ENCODE results near the gene CAMKV. TPM values are rescaled to one million over a fixed set of nuclear protein-coding genes. Genes with fewer than 3 reads are reported as not detected.
"Not testable (repeated sequence)": the region's sequence is repeated elsewhere in the genome, so short reads cannot be mapped to it uniquely, and the experiment has no call there.

Gene CAMKV
- total RNA-seq, 4 donors from 2014 or later, result not detected

DNA sequence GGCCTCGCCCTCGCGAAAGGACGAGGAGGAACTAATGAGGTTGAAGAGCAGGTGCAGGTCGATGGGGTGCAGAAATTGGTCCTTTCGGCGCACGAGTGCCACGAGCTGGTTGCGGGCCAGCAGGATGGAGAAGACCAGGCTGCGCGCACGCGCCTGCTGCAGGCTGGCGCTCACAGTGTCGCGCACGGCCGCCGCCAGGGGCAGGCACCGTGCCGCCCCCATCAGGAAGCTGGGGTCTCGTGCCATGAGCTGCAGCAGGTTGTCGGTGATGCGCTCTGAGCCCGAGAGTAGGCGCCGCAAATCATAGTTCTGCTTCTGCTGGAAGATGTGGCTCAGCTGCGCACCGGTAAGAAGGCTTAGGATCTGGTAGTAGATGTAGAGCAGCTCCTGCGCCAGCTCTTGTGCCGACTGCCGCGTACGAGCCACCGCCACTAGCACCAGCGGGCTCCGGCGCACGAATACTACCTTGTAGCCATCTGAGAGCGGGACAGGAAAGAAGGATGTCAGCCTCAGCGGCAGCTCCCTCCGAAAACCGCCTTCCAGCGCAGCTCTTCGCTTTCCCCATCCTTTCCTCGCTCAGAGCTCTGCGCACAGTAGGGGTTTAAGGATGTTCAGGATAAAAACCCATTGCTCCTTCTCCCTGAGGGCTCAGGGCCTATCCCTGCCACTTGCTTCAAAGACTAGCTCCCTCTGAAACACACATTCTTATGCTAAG, 40.9 kb upstream of the CAMKV start:
- no peak for DNase-seq (ENCODE audit: low spot score)
- no peak for ATAC-seq (ENCODE audit: low FRiP score)

DNA sequence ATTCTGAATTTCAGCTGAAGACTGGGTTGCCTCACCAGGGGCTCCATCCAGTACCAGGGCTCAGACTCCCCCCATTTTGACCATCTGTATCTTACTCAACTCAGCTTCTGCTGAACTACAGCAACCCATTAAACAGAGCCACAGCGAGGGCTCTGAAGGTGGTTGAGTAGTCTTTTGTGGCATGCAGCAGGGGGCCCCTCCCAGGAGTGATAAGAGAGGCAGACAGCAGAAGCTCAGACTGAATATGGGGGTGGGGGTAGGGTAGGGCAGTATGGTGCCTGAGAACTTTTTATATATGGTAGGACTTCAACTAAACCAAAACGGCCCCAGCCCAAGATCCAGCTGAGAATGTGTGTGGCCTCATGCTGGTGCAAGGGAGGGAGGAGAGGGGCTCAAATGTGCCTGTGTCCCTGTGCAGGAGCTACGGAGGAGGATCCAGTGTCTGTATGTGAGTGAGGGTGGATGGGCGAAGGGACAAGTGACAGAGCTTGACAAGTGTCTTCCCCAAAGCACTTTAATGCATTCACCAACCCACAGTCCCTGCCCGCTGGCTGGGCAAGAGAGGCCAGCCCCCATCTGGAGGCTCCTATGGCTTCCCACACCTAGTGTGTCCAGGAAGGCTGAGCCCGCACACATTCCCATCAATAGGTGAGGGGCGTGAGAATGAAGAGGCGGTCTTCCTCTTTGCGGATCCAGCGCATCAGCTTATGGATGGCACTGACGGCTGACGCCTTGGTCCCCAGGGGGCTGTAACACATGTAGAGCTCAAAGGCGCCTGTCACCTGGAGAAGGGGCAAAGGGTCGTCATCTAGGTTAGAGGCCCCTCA, 38.9 kb upstream of the CAMKV start:
- ATAC-seq (ENCODE audit: low FRiP score) (no peak), DNase-seq (ENCODE audit: low spot score) (no peak)
- TF ChIP-seq, protein P1, sequence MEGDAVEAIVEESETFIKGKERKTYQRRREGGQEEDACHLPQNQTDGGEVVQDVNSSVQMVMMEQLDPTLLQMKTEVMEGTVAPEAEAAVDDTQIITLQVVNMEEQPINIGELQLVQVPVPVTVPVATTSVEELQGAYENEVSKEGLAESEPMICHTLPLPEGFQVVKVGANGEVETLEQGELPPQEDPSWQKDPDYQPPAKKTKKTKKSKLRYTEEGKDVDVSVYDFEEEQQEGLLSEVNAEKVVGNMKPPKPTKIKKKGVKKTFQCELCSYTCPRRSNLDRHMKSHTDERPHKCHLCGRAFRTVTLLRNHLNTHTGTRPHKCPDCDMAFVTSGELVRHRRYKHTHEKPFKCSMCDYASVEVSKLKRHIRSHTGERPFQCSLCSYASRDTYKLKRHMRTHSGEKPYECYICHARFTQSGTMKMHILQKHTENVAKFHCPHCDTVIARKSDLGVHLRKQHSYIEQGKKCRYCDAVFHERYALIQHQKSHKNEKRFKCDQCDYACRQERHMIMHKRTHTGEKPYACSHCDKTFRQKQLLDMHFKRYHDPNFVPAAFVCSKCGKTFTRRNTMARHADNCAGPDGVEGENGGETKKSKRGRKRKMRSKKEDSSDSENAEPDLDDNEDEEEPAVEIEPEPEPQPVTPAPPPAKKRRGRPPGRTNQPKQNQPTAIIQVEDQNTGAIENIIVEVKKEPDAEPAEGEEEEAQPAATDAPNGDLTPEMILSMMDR (IDR thresholded peaks at IDR 0.05), result no peak

More for the DNA sequence above, 40.9 kb upstream of the CAMKV start:
- TF ChIP-seq, protein P1 (IDR thresholded peaks at IDR 0.05), result no peak

DNA sequence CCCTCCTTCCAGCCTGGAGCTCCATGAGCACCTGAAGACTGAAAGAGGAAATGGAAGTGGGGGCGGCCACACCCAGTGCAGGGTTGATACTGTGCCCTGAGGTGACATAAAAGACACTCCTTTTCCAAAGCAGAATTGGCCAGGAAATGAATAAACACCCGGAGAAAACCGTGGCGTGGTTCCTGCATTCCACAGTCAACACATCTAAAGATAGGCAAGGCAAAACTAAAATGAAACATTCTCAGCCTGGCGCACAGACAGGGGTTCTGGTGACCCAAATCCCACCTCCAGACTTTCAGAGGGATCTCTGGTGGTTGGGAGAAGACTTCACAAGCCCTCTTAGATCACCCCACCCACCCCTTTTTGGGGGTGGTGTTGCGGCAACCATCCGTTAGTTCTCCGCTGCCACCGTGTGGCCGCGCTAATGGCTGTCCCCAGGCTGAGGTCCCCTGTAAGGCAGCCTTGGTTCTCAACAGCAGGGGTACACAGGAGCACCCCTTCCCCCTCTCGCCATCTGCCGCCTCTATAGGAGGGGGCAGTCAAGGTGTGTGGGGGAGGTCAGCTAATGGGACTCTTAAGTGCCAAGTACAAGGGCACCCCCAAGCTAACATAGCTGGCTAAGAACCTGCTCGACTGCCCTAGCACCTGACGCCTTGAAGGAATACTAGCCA, 36.5 kb upstream of the CAMKV start:
- DNase-seq (ENCODE audit: low spot score) (no peak), ATAC-seq (ENCODE audit: low FRiP score) (peak; percentile 32)
- TF ChIP-seq, protein P1 (IDR thresholded peaks at IDR 0.05), result no peak

GRCh38 chr3:49904448-49904847, 34.7 kb upstream of the CAMKV start:
- ATAC-seq (ENCODE audit: low FRiP score); DNase-seq (ENCODE audit: low spot score): not testable (repeated sequence)

DNA sequence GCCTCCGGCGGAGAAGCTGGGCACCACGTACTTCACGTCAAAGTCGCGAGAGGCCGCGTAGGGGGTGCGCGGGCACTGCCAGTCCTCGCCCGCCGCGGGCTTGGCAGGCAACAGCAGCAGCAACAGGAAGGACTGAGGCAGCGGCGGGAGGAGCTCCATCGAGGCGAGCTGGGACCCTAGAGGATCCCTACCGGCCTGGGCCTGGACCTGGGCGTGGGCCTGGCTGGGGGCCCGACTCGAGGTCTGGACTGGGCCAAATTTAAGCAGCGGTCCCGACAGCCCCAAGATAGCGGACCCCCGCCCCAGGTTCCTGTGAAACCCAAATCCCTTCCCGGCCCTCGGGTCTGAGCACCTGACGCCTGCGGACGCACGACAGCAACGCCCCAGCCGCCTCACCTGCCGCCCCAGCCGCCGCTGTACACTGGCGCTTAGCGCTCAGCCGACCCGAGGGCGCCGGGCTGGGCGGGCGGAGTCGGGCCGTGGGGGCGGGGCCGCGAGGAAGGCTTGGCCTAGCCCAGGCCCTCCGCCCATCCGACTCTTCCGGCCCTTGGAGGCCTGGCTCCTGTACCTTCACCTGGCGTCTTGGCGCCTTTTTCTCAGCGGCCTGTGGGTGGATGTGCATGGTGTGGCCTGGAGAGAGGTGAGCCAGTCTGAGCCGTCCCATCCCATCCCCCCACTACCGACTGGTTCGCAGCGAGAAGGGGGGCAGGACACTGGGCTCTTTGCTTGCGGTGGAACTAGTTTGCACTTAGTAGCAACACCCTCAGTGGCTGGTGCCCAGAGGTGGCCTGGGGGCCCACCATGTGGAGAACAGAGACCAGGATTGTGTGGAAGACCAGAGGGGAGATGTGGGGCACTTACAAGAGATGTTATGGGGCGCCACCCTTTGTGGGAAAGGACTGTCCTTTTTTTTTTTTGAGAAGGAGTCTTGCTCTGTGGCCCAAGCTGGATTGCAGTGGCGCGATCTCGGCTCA, 34.0 kb upstream of the CAMKV start, which contains the start of gene MST1R:
TSS of gene MST1R (minus strand) at position 423 of the 974 bp plus-strand sequence. CDS start at position 159, 264 bp downstream.
- DNase-seq (ENCODE audit: low spot score) (peak; percentile 33), ATAC-seq (ENCODE audit: low FRiP score) (peak; percentile 72)

DNA sequence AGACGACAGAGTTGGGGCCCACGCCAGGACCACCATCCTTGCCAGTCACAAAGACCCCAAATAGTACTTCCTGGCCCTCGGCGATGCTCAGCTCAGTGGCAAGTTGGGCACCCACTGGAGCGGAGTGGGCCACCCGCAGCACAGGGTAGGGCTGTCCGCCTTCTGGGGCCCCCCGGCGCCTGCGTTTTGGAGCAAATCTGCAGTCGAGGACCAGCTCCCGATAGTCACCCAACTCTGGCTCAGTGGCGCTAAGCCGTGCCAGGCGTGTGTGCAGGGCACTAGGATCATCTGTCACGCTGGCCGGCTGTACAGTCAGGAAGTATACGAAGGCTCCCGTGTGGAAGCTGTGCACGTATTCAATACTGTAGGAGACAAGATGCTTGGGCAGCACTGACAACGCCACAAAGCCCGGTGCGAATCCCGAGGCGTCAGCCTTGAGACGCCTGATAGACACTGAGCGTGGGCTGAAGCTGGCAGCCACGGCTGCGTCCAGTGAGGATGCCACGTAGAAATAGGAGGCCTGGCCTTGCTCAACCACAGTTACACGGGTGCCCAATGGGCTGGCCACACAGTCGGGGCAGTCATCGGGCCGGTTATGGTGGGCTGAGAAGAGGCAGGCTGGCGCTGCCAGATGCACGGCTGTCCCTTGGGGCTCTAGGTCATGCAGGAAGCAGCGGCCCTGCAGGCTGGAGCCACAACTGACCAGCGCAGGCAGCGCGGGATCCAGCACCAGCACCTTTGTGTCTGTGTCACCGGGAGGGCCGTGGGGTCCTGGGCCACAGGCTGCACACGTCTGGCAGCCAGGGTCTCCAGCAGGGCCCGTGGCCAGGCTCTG, 33.0 kb upstream of the CAMKV start:
- ATAC-seq (ENCODE audit: low FRiP score) (no peak), DNase-seq (ENCODE audit: low spot score) (no peak)
- TF ChIP-seq, protein P1 (IDR thresholded peaks at IDR 0.05), result no peak

More for the DNA sequence above, 34.0 kb upstream of the CAMKV start, which contains the start of gene MST1R:
- TF ChIP-seq, protein P1 (IDR thresholded peaks at IDR 0.05), result no peak

All from omental fat pad (tissue), 4 donors.